GM23338 (cell line): Measurements from ENCODE around the gene RBM8A.

Experiments
- CREB1 ChIP-seq: fragments of 250-450 bp; sonication (Bioruptor Pico); IDR thresholded peaks from 2 replicates; pipeline ENCODE4 v1.5.0; 2020; ENCODE audit warnings: low read depth, mild to moderate bottlenecking, moderate library complexity
- EZH2 ChIP-seq: fragments of 200-600 bp; sonication (generic); IDR thresholded peaks from one replicate; pipeline ENCODE4 v1.8.0; 2017; ENCODE audit warnings: antibody characterized with exemption, mild to moderate bottlenecking, low read depth; ENCODE audit not compliant: unreplicated experiment
- EZH2phosphoT487 ChIP-seq: fragments of 200-600 bp; sonication (generic); IDR thresholded peaks from one replicate; pipeline ENCODE4 v1.8.1; 2018; ENCODE audit warnings: antibody characterized with exemption; ENCODE audit not compliant: unreplicated experiment
- NANOG ChIP-seq: IDR thresholded peaks from 2 replicates; pipeline ENCODE4 v1.6.1; 2016; ENCODE audit warnings: antibody characterized with exemption, borderline replicate concordance
- POLR2AphosphoS5 ChIP-seq: IDR thresholded peaks from 2 replicates; pipeline ENCODE4 v1.6.1; 2016; ENCODE audit warnings: antibody characterized with exemption, low read depth
- ZNF331 ChIP-seq: fragments of 250-450 bp; sonication (Bioruptor Pico); IDR thresholded peaks from 2 replicates; pipeline ENCODE4 v1.5.0; 2020; ENCODE audit warnings: low read depth, mild to moderate bottlenecking, moderate library complexity
- TF ChIP-seq, protein P1 (sequence below), 2 experiments: fragments of 200-600 bp in 1 of 2; sonication (generic) in 1 of 2; conservative IDR thresholded peaks; 2 replicates each; pipeline versions ENCODE4 v1.5.1 to v1.6.1; 2016 to 2017; ENCODE audit warnings: antibody characterized with exemption in 2 of 2, low read depth in 2 of 2, mild to moderate bottlenecking in 2 of 2, moderate library complexity in 1 of 2

- TF ChIP-seq, protein P1, sequence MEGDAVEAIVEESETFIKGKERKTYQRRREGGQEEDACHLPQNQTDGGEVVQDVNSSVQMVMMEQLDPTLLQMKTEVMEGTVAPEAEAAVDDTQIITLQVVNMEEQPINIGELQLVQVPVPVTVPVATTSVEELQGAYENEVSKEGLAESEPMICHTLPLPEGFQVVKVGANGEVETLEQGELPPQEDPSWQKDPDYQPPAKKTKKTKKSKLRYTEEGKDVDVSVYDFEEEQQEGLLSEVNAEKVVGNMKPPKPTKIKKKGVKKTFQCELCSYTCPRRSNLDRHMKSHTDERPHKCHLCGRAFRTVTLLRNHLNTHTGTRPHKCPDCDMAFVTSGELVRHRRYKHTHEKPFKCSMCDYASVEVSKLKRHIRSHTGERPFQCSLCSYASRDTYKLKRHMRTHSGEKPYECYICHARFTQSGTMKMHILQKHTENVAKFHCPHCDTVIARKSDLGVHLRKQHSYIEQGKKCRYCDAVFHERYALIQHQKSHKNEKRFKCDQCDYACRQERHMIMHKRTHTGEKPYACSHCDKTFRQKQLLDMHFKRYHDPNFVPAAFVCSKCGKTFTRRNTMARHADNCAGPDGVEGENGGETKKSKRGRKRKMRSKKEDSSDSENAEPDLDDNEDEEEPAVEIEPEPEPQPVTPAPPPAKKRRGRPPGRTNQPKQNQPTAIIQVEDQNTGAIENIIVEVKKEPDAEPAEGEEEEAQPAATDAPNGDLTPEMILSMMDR (conservative IDR thresholded peaks at IDR 0.05; ENCODE audit: low read depth in 2 of 2), result no peak
- TF ChIP-seq NANOG (no peak), EZH2 (no peak), POLR2AphosphoS5 (no peak), CREB1 (CRISPR knock-in tag) (no peak), ZNF331 (CRISPR knock-in tag) (no peak), EZH2phosphoT487 (no peak)
These were observed 9.0 kb upstream of the RBM8A start for GRCh38 chr1:145936247-145936646.
